Endothelial cell of umbilical vein (primary cell): ENCODE data around the gene AURKA.

Source experiments
- CTCF ChIP-seq, 2 donors: IDR thresholded peaks; 1 replicate in 1 of 2; 2 replicates in 1 of 2; pipeline ENCODE4 v1.5.1; 2011; ENCODE audit warnings: low read length in 2 of 2, mild to moderate bottlenecking in 2 of 2, moderate library complexity in 2 of 2, control low read depth in 1 of 2, inconsistent platforms in 1 of 2, low read depth in 1 of 2; ENCODE audit not compliant: insufficient read depth in 1 of 2; ENCODE audit errors: extremely low read depth in 1 of 2
- FOS ChIP-seq: IDR thresholded peaks from 2 replicates; pipeline ENCODE4 v1.6.1; 2011; ENCODE audit warnings: mild to moderate bottlenecking, low read length, moderate library complexity, borderline replicate concordance; ENCODE audit not compliant: insufficient read depth
- GATA2 ChIP-seq: IDR thresholded peaks from 2 replicates; pipeline ENCODE4 v1.7.0; 2011; ENCODE audit warnings: low read depth, mild to moderate bottlenecking, moderate library complexity, mixed read lengths, low read length; ENCODE audit not compliant: insufficient read length, insufficient read depth
- MAX ChIP-seq: IDR thresholded peaks from 2 replicates; pipeline ENCODE4 v1.6.1; 2011; ENCODE audit not compliant: insufficient read depth, insufficient read length
- MYC ChIP-seq: IDR thresholded peaks from one replicate; pipeline ENCODE4 v1.6.1; 2011; ENCODE audit warnings: mild to moderate bottlenecking, low read depth, low read length
- POLR2A ChIP-seq: IDR thresholded peaks from 2 replicates; pipeline ENCODE4 v1.6.1; 2012; ENCODE audit warnings: low read depth, mild to moderate bottlenecking, control low read depth, low read length
- POLR2AphosphoS5 ChIP-seq: IDR thresholded peaks from 2 replicates; pipeline ENCODE4 v1.6.1; 2012; ENCODE audit warnings: low read depth, mild to moderate bottlenecking, control low read depth, low read length, moderate library complexity; ENCODE audit not compliant: insufficient read depth

- TF ChIP-seq POLR2A, result no peak
- no peak for TF ChIP-seq CTCF (IDR thresholded peaks at IDR 0.05; ENCODE audit: extremely low read depth in 1 of 2, insufficient read depth in 1 of 2, low read depth in 1 of 2, low read length in 2 of 2)
- no peak for TF ChIP-seq POLR2AphosphoS5
- TF ChIP-seq GATA2, result no peak
- no peak for TF ChIP-seq FOS
- no peak for TF ChIP-seq MAX
- TF ChIP-seq MYC, result no peak
Observed at GRCh38 chr20:56322681-56323080, 69.3 kb downstream of the AURKA start.
